Measurements from ENCODE around the gene ADCY2. TPM values are rescaled to one million over a fixed set of nuclear protein-coding genes. Genes with fewer than 3 reads are reported as not detected.

Gene ADCY2
- total RNA-seq, 1 donor from 2014 or later = 1.5 TPM

GRCh38 chr5:7754490-7754889 lies 358.6 kb downstream of the ADCY2 start:
- H3K9me3 Mint-ChIP-seq (ENCODE audit: unreplicated experiment) = no peaks in the 10 kb centered on the region

GRCh38 chr5:7754997-7755596 lies 359.2 kb downstream of the ADCY2 start:
- TF ChIP-seq CTCF (IDR thresholded peaks at IDR 0.05; ENCODE audit: unreplicated experiment) = peak; percentile 86
- H3K27me3 Mint-ChIP-seq (ENCODE audit: unreplicated experiment) = peaks cover 5% of the 10 kb centered on the region
- peak; percentile 85 for DNase-seq (ENCODE audit: low spot score)
- H3K36me3 Mint-ChIP-seq (ENCODE audit: low read depth, unreplicated experiment) = no peaks in the 10 kb centered on the region
- no peak overlapping the region for H3K27ac Mint-ChIP-seq (ENCODE audit: unreplicated experiment)
- no peak overlapping the region for H3K4me3 Mint-ChIP-seq (ENCODE audit: unreplicated experiment)
- H3K9me3 Mint-ChIP-seq (ENCODE audit: unreplicated experiment) = no peaks in the 10 kb centered on the region
- H3K4me1 Mint-ChIP-seq (ENCODE audit: unreplicated experiment) = peaks cover 15% of the 10 kb centered on the region

More at GRCh38 chr5:7754490-7754889, 358.6 kb downstream of the ADCY2 start:
- no peaks in the 10 kb centered on the region for H3K36me3 Mint-ChIP-seq (ENCODE audit: low read depth, unreplicated experiment)
- peaks cover 5% of the 10 kb centered on the region for H3K27me3 Mint-ChIP-seq (ENCODE audit: unreplicated experiment)
- H3K27ac Mint-ChIP-seq (ENCODE audit: unreplicated experiment) = no peak overlapping the region
- peaks cover 15% of the 10 kb centered on the region for H3K4me1 Mint-ChIP-seq (ENCODE audit: unreplicated experiment)
- no peak for DNase-seq (ENCODE audit: low spot score)
- H3K4me3 Mint-ChIP-seq (ENCODE audit: unreplicated experiment) = no peak overlapping the region
- TF ChIP-seq CTCF (IDR thresholded peaks at IDR 0.05; ENCODE audit: unreplicated experiment) = no peak

GRCh38 chr5:7755958-7756357 lies 360.0 kb downstream of the ADCY2 start:
- no peak for TF ChIP-seq CTCF (IDR thresholded peaks at IDR 0.05; ENCODE audit: unreplicated experiment)
- H3K4me1 Mint-ChIP-seq (ENCODE audit: unreplicated experiment) = peaks cover 15% of the 10 kb centered on the region
- no peak overlapping the region for H3K27ac Mint-ChIP-seq (ENCODE audit: unreplicated experiment)
- no peaks in the 10 kb centered on the region for H3K9me3 Mint-ChIP-seq (ENCODE audit: unreplicated experiment)
- peaks cover 5% of the 10 kb centered on the region for H3K27me3 Mint-ChIP-seq (ENCODE audit: unreplicated experiment)
- no peak for DNase-seq (ENCODE audit: low spot score)
- H3K36me3 Mint-ChIP-seq (ENCODE audit: low read depth, unreplicated experiment) = no peaks in the 10 kb centered on the region
- H3K4me3 Mint-ChIP-seq (ENCODE audit: unreplicated experiment) = no peak overlapping the region

GRCh38 chr5:7756453-7756852 lies 360.5 kb downstream of the ADCY2 start:
- peaks cover 5% of the 10 kb centered on the region for H3K27me3 Mint-ChIP-seq (ENCODE audit: unreplicated experiment)
- no peak overlapping the region for H3K27ac Mint-ChIP-seq (ENCODE audit: unreplicated experiment)
- no peak for DNase-seq (ENCODE audit: low spot score)
- TF ChIP-seq CTCF (IDR thresholded peaks at IDR 0.05; ENCODE audit: unreplicated experiment) = no peak
- no peak overlapping the region for H3K4me3 Mint-ChIP-seq (ENCODE audit: unreplicated experiment)
- H3K36me3 Mint-ChIP-seq (ENCODE audit: low read depth, unreplicated experiment) = no peaks in the 10 kb centered on the region
- no peaks in the 10 kb centered on the region for H3K9me3 Mint-ChIP-seq (ENCODE audit: unreplicated experiment)
- peaks cover 15% of the 10 kb centered on the region for H3K4me1 Mint-ChIP-seq (ENCODE audit: unreplicated experiment)

GRCh38 chr5:7759257-7759871 lies 363.4 kb downstream of the ADCY2 start:
- peaks cover 5% of the 10 kb centered on the region for H3K27me3 Mint-ChIP-seq (ENCODE audit: unreplicated experiment)

More at GRCh38 chr5:7759257-7759871, 363.4 kb downstream of the ADCY2 start:
- Mint-ChIP-seq H3K27ac (ENCODE audit: unreplicated experiment) (no peak overlapping the region), H3K36me3 (ENCODE audit: low read depth, unreplicated experiment) (no peaks in the 10 kb centered on the region), H3K9me3 (ENCODE audit: unreplicated experiment) (no peaks in the 10 kb centered on the region), H3K4me1 (ENCODE audit: unreplicated experiment) (peaks cover 23% of the 10 kb centered on the region), H3K4me3 (ENCODE audit: unreplicated experiment) (no peak overlapping the region)
- no peak for DNase-seq (ENCODE audit: low spot score)
- TF ChIP-seq CTCF (IDR thresholded peaks at IDR 0.05; ENCODE audit: unreplicated experiment) = no peak

Measured in endothelial cell (in vitro differentiated cells).